Left lung (tissue), 10 donors: Measurements from ENCODE around the gene METAP1. TPM values are rescaled to one million over a fixed set of nuclear protein-coding genes. Genes with fewer than 3 reads are reported as not detected.

Source experiments
- ATAC-seq: fragments of 200-7000 bp; cut with Tn5 transposase; one replicate; pipeline ENCODE4 v1.9.1; 2020; ENCODE audit warnings: moderate library complexity
- DNase-seq, 4 donors: peaks; one replicate each; pipeline ENCODE4 v3.0.0-alpha.2; 2013 to 2020
- H3K27ac ChIP-seq, 2 donors: fragments of 200-600 bp; sonication (generic) in 1 of 2; one replicate each; pipeline versions ENCODE4 v1.5.0 to v1.8.0; 2020 to 2021
- H3K27me3 ChIP-seq, 2 donors: fragments of 200-600 bp; sonication (generic) in 1 of 2; one replicate each; pipeline versions ENCODE4 v1.5.0 to v1.8.0; 2020 to 2021
- H3K36me3 ChIP-seq, 2 donors: fragments of 200-600 bp; sonication (generic) in 1 of 2; one replicate each; pipeline versions ENCODE4 v1.5.0 to v1.8.0; 2020 to 2021
- H3K4me1 ChIP-seq, 2 donors: fragments of 200-600 bp; one replicate each; pipeline ENCODE4 v1.8.0; 2021
- H3K4me3 ChIP-seq, 2 donors: fragments of 200-600 bp; sonication (generic) in 1 of 2; one replicate each; pipeline versions ENCODE4 v1.5.0 to v1.8.0; 2020 to 2021; ENCODE audit warnings: mild to moderate bottlenecking in 1 of 2
- H3K9me3 ChIP-seq, 2 donors: fragments of 200-600 bp; sonication (generic) in 1 of 2; one replicate each; pipeline versions ENCODE4 v1.5.0 to v1.8.0; 2020 to 2021
- intact Hi-C, 2 donors: fragments of 100-400 bp; cut with DNase I; formaldehyde crosslinking; loops; one replicate each; pipeline versions ENCODE4 v1.11.2 to v1.14.2; 2022
- polyA plus RNA-seq, 6 donors: library from polyadenylated mRNA; unstranded; fragments of 120-200 nt; gene quantifications; one replicate each; pipeline ENCODE4 v1.2.1, GENCODE V29; 2013; ENCODE audit not compliant: insufficient read length in 6 of 6
- total RNA-seq, 2 donors: library from RNA; stranded (reverse); fragmentation: NEBNext Ultra II Directional; extraction: Animal tissue kit (Norgen Biotek cat#: 25700); gene quantifications; one replicate each; pipeline ENCODE4 v1.2.1, GENCODE V29; 2021
- TF ChIP-seq, protein P1 (sequence below), 2 donors: fragments of 200-600 bp; sonication (generic) in 1 of 2; IDR thresholded peaks; one replicate each; pipeline versions ENCODE4 v1.5.0 to v1.8.0; 2021; ENCODE audit warnings: antibody characterized with exemption in 2 of 2
- donor health status: DM: no; HTN: yes; CAD: no.
- donor health status: DM: no; HTN: no; CAD: no.

Gene METAP1
- total and polyA plus RNA-seq, 8 donors, result 31.5 to 73.1 (median 61.5) TPM

DNA sequence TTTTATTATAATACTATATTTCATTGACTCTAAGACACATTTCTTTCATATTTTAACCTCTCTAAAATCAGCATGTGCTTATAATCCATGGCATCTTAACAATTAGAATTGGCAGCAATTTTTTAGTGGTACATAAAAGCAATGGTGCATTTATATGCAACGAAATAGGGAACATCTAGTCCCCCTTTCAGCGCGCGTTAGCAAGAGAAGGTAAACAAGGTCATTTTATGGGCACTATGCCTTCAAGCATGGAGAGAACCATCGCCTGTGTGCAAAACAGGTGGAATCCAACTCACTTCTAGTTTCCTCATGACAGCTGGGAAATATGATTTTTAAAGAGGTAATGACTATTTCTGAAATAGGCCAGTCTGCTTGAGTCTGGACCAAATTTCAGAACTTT, 86.7 kb downstream of the METAP1 start:
- DNase-seq (no peak), ATAC-seq (no peak)
- no peaks in the 10 kb centered on the region for H3K9me3 ChIP-seq
- TF ChIP-seq, protein P1, sequence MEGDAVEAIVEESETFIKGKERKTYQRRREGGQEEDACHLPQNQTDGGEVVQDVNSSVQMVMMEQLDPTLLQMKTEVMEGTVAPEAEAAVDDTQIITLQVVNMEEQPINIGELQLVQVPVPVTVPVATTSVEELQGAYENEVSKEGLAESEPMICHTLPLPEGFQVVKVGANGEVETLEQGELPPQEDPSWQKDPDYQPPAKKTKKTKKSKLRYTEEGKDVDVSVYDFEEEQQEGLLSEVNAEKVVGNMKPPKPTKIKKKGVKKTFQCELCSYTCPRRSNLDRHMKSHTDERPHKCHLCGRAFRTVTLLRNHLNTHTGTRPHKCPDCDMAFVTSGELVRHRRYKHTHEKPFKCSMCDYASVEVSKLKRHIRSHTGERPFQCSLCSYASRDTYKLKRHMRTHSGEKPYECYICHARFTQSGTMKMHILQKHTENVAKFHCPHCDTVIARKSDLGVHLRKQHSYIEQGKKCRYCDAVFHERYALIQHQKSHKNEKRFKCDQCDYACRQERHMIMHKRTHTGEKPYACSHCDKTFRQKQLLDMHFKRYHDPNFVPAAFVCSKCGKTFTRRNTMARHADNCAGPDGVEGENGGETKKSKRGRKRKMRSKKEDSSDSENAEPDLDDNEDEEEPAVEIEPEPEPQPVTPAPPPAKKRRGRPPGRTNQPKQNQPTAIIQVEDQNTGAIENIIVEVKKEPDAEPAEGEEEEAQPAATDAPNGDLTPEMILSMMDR (IDR thresholded peaks at IDR 0.05), result no peak
- H3K27me3 ChIP-seq, result no peaks in the 10 kb centered on the region
- H3K4me3 ChIP-seq, result no peak overlapping the region
- intact Hi-C loops, result no loop called here
- H3K36me3 ChIP-seq, result peaks cover 0 to 82% of the 10 kb centered on the region in 2 donors
- H3K27ac ChIP-seq, result no peak overlapping the region
- H3K4me1 ChIP-seq, result peaks cover 0 to 21% of the 10 kb centered on the region in 2 donors

DNA sequence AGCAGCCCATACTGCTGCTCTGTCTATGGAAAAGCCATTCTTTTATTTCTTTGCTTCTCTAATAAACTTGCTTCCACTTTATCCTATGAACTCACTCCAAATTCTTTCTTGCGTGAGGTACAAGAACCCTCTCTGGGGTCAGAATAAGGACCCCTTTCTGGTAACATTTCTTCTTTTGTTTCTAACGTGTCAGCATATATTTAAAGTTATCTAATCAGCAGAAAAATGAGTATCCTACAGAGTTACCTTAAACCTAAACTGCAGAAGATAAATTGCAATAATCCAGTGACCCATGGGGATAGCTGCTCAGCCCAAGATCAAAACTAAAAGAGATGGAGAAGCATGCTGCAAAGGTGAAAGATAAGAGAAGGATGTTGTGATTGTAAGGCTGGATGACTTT, 89.1 kb downstream of the METAP1 start:
- intact Hi-C loops, result no loop called here
- Histone ChIP-seq H3K9me3 (no peaks in the 10 kb centered on the region), H3K27ac (no peak overlapping the region), H3K36me3 (peaks cover 0 to 58% of the 10 kb centered on the region in 2 donors), H3K4me3 (no peak overlapping the region), H3K4me1 (peaks cover 0 to 30% of the 10 kb centered on the region in 2 donors), H3K27me3 (no peaks in the 10 kb centered on the region)
- TF ChIP-seq, protein P1 (IDR thresholded peaks at IDR 0.05), result no peak
- no peak for DNase-seq
- no peak for ATAC-seq

DNA sequence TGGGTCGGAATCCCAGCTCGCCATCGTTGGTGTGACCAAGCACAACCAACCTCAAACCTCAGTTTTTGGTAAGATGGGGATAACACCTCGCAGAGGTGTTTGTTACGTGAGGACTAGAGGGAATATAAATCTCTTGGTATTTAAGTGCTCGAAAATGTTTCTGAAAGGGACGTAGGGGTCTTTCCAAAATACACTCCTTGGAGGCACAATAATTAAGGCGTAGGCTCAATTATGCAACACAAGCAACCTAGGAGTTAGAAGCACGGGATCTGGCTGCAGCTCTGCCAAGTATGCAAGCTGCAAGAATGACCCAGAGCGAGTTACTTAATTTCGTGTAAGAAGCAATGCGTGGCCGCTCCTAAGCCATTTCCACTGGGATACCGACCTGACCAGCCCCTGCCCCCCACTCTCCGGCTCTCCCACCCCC, 92.5 kb downstream of the METAP1 start:
- Histone ChIP-seq H3K36me3 (peaks cover 0 to 24% of the 10 kb centered on the region in 2 donors), H3K4me3 (peak overlapping the region; percentile 64 to 66), H3K9me3 (no peaks in the 10 kb centered on the region), H3K4me1 (peaks cover 4 to 44% of the 10 kb centered on the region in 2 donors), H3K27ac (peak overlapping the region; percentile 88 to 95), H3K27me3 (no peaks in the 10 kb centered on the region)
- TF ChIP-seq, protein P1 (IDR thresholded peaks at IDR 0.05), result no peak
- intact Hi-C loops, result no loop called here
- peak in 3 of 4 donors; percentile 63 to 82 (median 78) for DNase-seq
- peak; percentile 71 for ATAC-seq

DNA sequence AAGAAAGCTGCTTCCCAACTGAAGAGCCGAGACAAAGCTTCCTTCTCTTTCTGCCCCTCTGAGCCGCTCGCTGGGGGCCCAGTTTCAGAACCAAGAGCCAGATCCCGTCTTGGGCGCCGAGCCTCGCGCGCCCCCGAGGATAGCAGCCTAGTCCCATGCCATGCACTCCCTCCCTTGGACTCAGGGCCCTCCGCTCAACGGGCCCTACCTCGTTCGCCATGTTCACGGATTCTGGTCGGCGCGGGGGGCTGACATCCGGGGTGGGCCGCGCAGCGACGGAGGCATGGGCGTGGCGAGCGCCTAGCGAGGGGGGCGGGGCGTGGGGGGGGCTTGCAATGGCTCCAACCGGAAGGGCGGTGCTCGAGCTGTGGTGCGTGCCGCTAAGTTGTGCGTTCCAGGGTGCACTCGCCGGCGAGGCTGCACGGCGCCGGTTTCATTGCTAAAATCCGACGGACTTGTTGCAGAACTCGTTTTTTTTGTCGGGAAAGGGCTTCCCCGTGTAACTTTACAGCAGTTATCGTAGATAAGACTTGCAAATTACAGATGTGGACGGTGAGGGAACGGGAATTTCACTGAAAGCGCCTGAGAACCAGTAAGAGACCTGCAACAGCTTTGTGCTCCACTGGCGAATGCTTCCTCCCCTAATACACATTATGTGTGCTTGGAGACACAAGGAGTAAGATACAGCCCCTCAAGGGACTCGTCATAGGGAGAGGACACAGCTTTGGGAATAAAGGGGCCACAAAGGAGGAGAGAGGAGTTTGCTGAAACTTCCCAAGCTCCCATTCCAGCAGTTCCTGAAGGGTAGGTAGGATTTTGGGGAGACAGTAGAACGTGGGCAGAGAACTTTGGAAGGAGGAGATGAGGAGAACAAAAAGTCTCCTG, 93.2 kb downstream of the METAP1 start, which contains the start of gene ADH5:
Gene ADH5, minus strand, starts transcription at position 308 of the 885 bp plus-strand sequence. Its CDS starts 88 bp downstream, at position 220.
- H3K4me1 ChIP-seq, result peaks cover 4 to 44% of the 10 kb centered on the region in 2 donors
- DNase-seq, result peak; percentile 88 to 95 (median 92)
- peak; percentile 98 for ATAC-seq
- H3K27me3 ChIP-seq, result no peaks in the 10 kb centered on the region
- H3K27ac ChIP-seq, result peak within 1 kb of the TSS; percentile 88 to 95
- H3K9me3 ChIP-seq, result no peaks in the 10 kb centered on the region
- TF ChIP-seq, protein P1 (IDR thresholded peaks at IDR 0.05), result no peak
- intact Hi-C loops, result no loop called here
- peaks cover 0 to 17% of the 10 kb centered on the region in 2 donors for H3K36me3 ChIP-seq
- H3K4me3 ChIP-seq, result peak within 1 kb of the TSS; percentile 64 to 66
